GM12878 (cell line): ENCODE measurements around the gene POLD4. TPM values are rescaled to one million over a fixed set of nuclear protein-coding genes. Genes with fewer than 3 reads are reported as not detected.
A peak's percentile ranks its signal among the peaks of the same experiment; 100 is the strongest.

Experiments used
- BCL11A ChIP-seq: IDR thresholded peaks from 2 replicates; pipeline ENCODE4 v1.6.1; 2011; ENCODE audit warnings: low read depth, low read length
- BCL3 ChIP-seq: IDR thresholded peaks from 2 replicates; pipeline ENCODE4 v1.6.1; 2011; ENCODE audit warnings: borderline replicate concordance, low read depth, mild to moderate bottlenecking, moderate library complexity, low read length; ENCODE audit not compliant: insufficient read depth, poor library complexity, severe bottlenecking
- BMI1 ChIP-seq: fragments of 450-650 bp; IDR thresholded peaks from 2 replicates; pipeline ENCODE4 v1.6.1; 2016; ENCODE audit warnings: mild to moderate bottlenecking, moderate library complexity, borderline replicate concordance
- CBX3 ChIP-seq: fragments of 200-600 bp; sonication (generic); IDR thresholded peaks from 2 replicates; pipeline ENCODE4 v1.6.1; 2016; ENCODE audit warnings: low read depth, borderline replicate concordance
- E2F8 ChIP-seq: fragments of 450-650 bp; IDR thresholded peaks from 2 replicates; pipeline ENCODE4 v1.6.1; 2018; ENCODE audit warnings: mild to moderate bottlenecking, low read depth, moderate library complexity; ENCODE audit not compliant: partially characterized antibody
- GATAD2B ChIP-seq: fragments of 450-650 bp; conservative IDR thresholded peaks from 2 replicates; pipeline ENCODE4 v1.6.1; 2017; ENCODE audit warnings: low read depth, mild to moderate bottlenecking, moderate library complexity
- JUNB ChIP-seq: IDR thresholded peaks from 2 replicates; pipeline ENCODE4 v1.6.1; 2016; ENCODE audit warnings: antibody characterized with exemption, mild to moderate bottlenecking
- KAT2A ChIP-seq: conservative IDR thresholded peaks from 2 replicates; pipeline ENCODE4 v1.6.1; 2011; ENCODE audit warnings: low read depth, low read length; ENCODE audit not compliant: control insufficient read depth
- NR2F1 ChIP-seq: fragments of 450-650 bp; conservative IDR thresholded peaks from 2 replicates; pipeline ENCODE4 v1.6.1; 2017; ENCODE audit warnings: mild to moderate bottlenecking
- PAX8 ChIP-seq: fragments of 450-650 bp; IDR thresholded peaks from 2 replicates; pipeline ENCODE4 v1.6.1; 2017; ENCODE audit warnings: mild to moderate bottlenecking, moderate library complexity
- RAD21 ChIP-seq: IDR thresholded peaks from 2 replicates; pipeline ENCODE4 v1.6.1; 2011; ENCODE audit warnings: mild to moderate bottlenecking, low read depth, low read length, moderate library complexity; ENCODE audit not compliant: insufficient read depth
- USF2 ChIP-seq: IDR thresholded peaks from 2 replicates; pipeline ENCODE4 v1.6.1; 2011; ENCODE audit warnings: low read depth, low read length, improper control_type of control experiment, borderline replicate concordance
- ZBTB11 ChIP-seq: fragments of 450-650 bp; formaldehyde crosslinking; IDR thresholded peaks from 2 replicates; pipeline ENCODE4 v1.5.0; 2022; ENCODE audit warnings: mild to moderate bottlenecking, missing genetic modification characterization
- ZNF207 ChIP-seq: fragments of 450-650 bp; IDR thresholded peaks from 2 replicates; pipeline ENCODE4 v1.6.1; 2014; ENCODE audit warnings: antibody characterized with exemption, mild to moderate bottlenecking, borderline replicate concordance
- ZNF24 ChIP-seq: fragments of 450-650 bp; IDR thresholded peaks from 2 replicates; pipeline ENCODE4 v1.6.1; 2017; ENCODE audit warnings: antibody characterized with exemption, mild to moderate bottlenecking
- polyA plus RNA-seq, 11 experiments: library from polyadenylated mRNA; depleted of rRNA in 4 of 11; unstranded in 6 of 11; stranded (reverse) in 5 of 11; fragments of >200 nt; fragmentation: Nextera tagmentation in 4 of 11; fragmentation: Illumina TruSeq in 1 of 11; extraction: Ambion mirVana in 4 of 11; extraction: Trizol in 1 of 11; gene quantifications; 1 replicate in 1 of 11; 2 replicates in 10 of 11; pipeline versions ENCODE4 v1.2.1 to v1.2.3, GENCODE V29; 2011 to 2016; ENCODE audit warnings: inconsistent platforms in 2 of 11, missing spikeins in 2 of 11, low read depth in 1 of 11
- total RNA-seq, 4 experiments: library from RNA; depleted of rRNA in 3 of 4; stranded (reverse); fragments of >200 nt in 3 of 4; fragmentation: Illumina TruSeq in 1 of 4; extraction: Trizol in 1 of 4; gene quantifications; 2 replicates each; pipeline versions ENCODE4 v1.2.1 to v1.2.3, GENCODE V29; 2013 to 2021
- TF ChIP-seq, protein P1 (sequence below): fragments of 450-650 bp; IDR thresholded peaks from 2 replicates; pipeline ENCODE4 v1.6.1; 2016; ENCODE audit warnings: mild to moderate bottlenecking, moderate library complexity, borderline replicate concordance

POLD4 gene
- total and polyA plus RNA-seq, 10 of the 15 experiments (the other 5 are each of a cell fraction or from before 2014, with no cell fraction given): 8.1 to 176 (median 88.1) TPM

GRCh38 chr11:67353317-67354074 lies at the start of gene POLD4 (continued):
- TF ChIP-seq ZNF207: 0 out of 2 replicates have a peak, but pooled peaks have one; percentile 32
- TF ChIP-seq, protein P1, sequence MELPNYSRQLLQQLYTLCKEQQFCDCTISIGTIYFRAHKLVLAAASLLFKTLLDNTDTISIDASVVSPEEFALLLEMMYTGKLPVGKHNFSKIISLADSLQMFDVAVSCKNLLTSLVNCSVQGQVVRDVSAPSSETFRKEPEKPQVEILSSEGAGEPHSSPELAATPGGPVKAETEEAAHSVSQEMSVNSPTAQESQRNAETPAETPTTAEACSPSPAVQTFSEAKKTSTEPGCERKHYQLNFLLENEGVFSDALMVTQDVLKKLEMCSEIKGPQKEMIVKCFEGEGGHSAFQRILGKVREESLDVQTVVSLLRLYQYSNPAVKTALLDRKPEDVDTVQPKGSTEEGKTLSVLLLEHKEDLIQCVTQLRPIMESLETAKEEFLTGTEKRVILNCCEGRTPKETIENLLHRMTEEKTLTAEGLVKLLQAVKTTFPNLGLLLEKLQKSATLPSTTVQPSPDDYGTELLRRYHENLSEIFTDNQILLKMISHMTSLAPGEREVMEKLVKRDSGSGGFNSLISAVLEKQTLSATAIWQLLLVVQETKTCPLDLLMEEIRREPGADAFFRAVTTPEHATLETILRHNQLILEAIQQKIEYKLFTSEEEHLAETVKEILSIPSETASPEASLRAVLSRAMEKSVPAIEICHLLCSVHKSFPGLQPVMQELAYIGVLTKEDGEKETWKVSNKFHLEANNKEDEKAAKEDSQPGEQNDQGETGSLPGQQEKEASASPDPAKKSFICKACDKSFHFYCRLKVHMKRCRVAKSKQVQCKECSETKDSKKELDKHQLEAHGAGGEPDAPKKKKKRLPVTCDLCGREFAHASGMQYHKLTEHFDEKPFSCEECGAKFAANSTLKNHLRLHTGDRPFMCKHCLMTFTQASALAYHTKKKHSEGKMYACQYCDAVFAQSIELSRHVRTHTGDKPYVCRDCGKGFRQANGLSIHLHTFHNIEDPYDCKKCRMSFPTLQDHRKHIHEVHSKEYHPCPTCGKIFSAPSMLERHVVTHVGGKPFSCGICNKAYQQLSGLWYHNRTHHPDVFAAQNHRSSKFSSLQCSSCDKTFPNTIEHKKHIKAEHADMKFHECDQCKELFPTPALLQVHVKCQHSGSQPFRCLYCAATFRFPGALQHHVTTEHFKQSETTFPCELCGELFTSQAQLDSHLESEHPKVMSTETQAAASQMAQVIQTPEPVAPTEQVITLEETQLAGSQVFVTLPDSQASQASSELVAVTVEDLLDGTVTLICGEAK: peak; percentile 59; the same call in 1 of the 2 replicates
- no peak for TF ChIP-seq ZNF24
- no peak for TF ChIP-seq USF2
- TF ChIP-seq E2F8: no peak
- TF ChIP-seq NR2F1: peak; percentile 14; the same call in 1 of the 2 replicates
- TF ChIP-seq ZBTB11 (CRISPR knock-in tag): no peak
- no peak for TF ChIP-seq CBX3
- TF ChIP-seq BCL3: peak; percentile 62
- TF ChIP-seq KAT2A: no peak
- no peak for TF ChIP-seq RAD21
- TF ChIP-seq JUNB: 0 out of 2 replicates have a peak, but pooled peaks have one; percentile 11
- TF ChIP-seq GATAD2B: peak; percentile 87
- 0 out of 2 replicates have a peak, but pooled peaks have one; percentile 28 for TF ChIP-seq BMI1
- TF ChIP-seq BCL11A: peak; percentile 76
- TF ChIP-seq PAX8: no peak
